B cell (primary cell): Measurements from ENCODE around the gene GRHL3. TPM values are rescaled to one million over a fixed set of nuclear protein-coding genes. Genes with fewer than 3 reads are reported as not detected.

ENCODE experiments used
- ATAC-seq: fragments of 200-7000 bp; cut with Tn5 transposase; one replicate; pipeline ENCODE4 v1.10.0; 2021; ENCODE audit warnings: low read depth, mild to moderate bottlenecking, moderate number of reproducible peaks, moderate library complexity
- CTCF ChIA-PET: fragments of 350-600 bp; sonication (Branson Sonifier 250); formaldehyde crosslinking; loops from one replicate; lab custom pipeline; 2021; ENCODE audit warnings: antibody characterized with exemption, inconsistent platforms; lab: Charles Lee
- POLR2A ChIA-PET: fragments of 350-600 bp; sonication (Branson Sonifier 250); formaldehyde crosslinking; loops from one replicate; lab custom pipeline; 2021; ENCODE audit warnings: antibody characterized with exemption; lab: Charles Lee
- DNase-seq: peaks from one replicate; pipeline ENCODE4 v3.0.0; 2013
- H2AFZ ChIP-seq: 2 replicates; pipeline ENCODE4 v1.6.1; 2012; ENCODE audit warnings: mild to moderate bottlenecking, low read depth, low read length; ENCODE audit not compliant: insufficient read depth, poor library complexity, severe bottlenecking
- H3K27ac ChIP-seq, 2 donors: 1 replicate in 1 of 2; 2 replicates in 1 of 2; pipeline ENCODE4 v1.5.1; 2012 to 2013; ENCODE audit warnings: low read length in 2 of 2, mild to moderate bottlenecking in 2 of 2, moderate library complexity in 1 of 2
- H3K27me3 ChIP-seq, 4 experiments: fragments of 200-600 bp in 1 of 4; sonication (generic) in 1 of 4; replicated peaks in 1 of 4; 1 replicate in 2 of 4; 2 replicates in 2 of 4; pipeline versions ENCODE4 v1.6.1 to v1.7.0; 2013 to 2016; ENCODE audit warnings: low read length in 3 of 4, mild to moderate bottlenecking in 2 of 4, mixed read lengths in 1 of 4, moderate library complexity in 1 of 4; ENCODE audit not compliant: insufficient read depth in 4 of 4, control insufficient read depth in 3 of 4; ENCODE audit errors: control extremely low read depth in 1 of 4
- H3K36me3 ChIP-seq, 2 experiments: replicated peaks in 1 of 2; 1 replicate in 1 of 2; 2 replicates in 1 of 2; pipeline versions ENCODE4 v1.6.1 to v1.7.1; 2013; ENCODE audit warnings: low read length in 1 of 2; ENCODE audit not compliant: insufficient read depth in 2 of 2, control insufficient read depth in 1 of 2; ENCODE audit errors: control extremely low read depth in 1 of 2, extremely low read depth in 1 of 2
- H3K4me1 ChIP-seq, 2 donors: fragments of 200-600 bp in 1 of 2; sonication (generic) in 1 of 2; 1 replicate in 1 of 2; 2 replicates in 1 of 2; pipeline versions ENCODE4 v1.5.1 to v1.6.1; 2013 to 2017; ENCODE audit warnings: low read length in 2 of 2; ENCODE audit not compliant: control insufficient read depth in 2 of 2, insufficient read depth in 2 of 2
- H3K4me2 ChIP-seq: replicated peaks from 2 replicates; pipeline ENCODE3; 2012; ENCODE audit warnings: mild to moderate bottlenecking, low read depth, low read length; ENCODE audit not compliant: poor library complexity, severe bottlenecking
- H3K4me3 ChIP-seq, 5 experiments: fragments of 200-600 bp in 1 of 5; sonication (generic) in 1 of 5; 1 replicate in 3 of 5; 2 replicates in 2 of 5; pipeline versions ENCODE4 v1.5.1 to v1.7.0; 2011 to 2016; ENCODE audit warnings: low read length in 4 of 5, mild to moderate bottlenecking in 4 of 5, low read depth in 2 of 5, control low read depth in 1 of 5, moderate library complexity in 1 of 5; ENCODE audit not compliant: insufficient read depth in 1 of 5; ENCODE audit errors: control extremely low read depth in 1 of 5, extremely low read depth in 1 of 5
- H3K79me2 ChIP-seq: fragments of 200-600 bp; sonication (generic); one replicate; pipeline ENCODE4 v1.6.0; 2016; ENCODE audit warnings: low read length; ENCODE audit not compliant: control insufficient read depth, insufficient read depth
- H3K9ac ChIP-seq: fragments of 200-600 bp; sonication (generic); 2 replicates; pipeline ENCODE4 v1.6.1; 2017; ENCODE audit warnings: mild to moderate bottlenecking, low read length, moderate library complexity
- H3K9me3 ChIP-seq, 3 donors: one replicate each; pipeline versions ENCODE4 v1.6.1 to v1.7.1; 2013; ENCODE audit warnings: low read length in 2 of 3; ENCODE audit not compliant: control insufficient read depth in 2 of 3, insufficient read depth in 1 of 3; ENCODE audit errors: control extremely low read depth in 1 of 3
- H4K20me1 ChIP-seq: 2 replicates; pipeline ENCODE4 v1.6.0; 2012; ENCODE audit warnings: mild to moderate bottlenecking, low read length; ENCODE audit not compliant: insufficient read depth, control insufficient read depth, poor library complexity, severe bottlenecking
- H3K27ac Mint-ChIP-seq: one replicate; pipeline ENCODE4 v1.8.0; 2021; ENCODE audit warnings: mixed read lengths
- H3K27me3 Mint-ChIP-seq: one replicate; pipeline ENCODE4 v1.8.0; 2021; ENCODE audit warnings: mixed read lengths
- H3K4me1 Mint-ChIP-seq: one replicate; pipeline ENCODE4 v1.8.0; 2021; ENCODE audit warnings: mixed read lengths
- H3K4me3 Mint-ChIP-seq: one replicate; pipeline ENCODE4 v1.8.0; 2021; ENCODE audit warnings: mixed read lengths
- H3K9me3 Mint-ChIP-seq: one replicate; pipeline ENCODE4 v1.8.0; 2022; ENCODE audit warnings: mixed read lengths; ENCODE audit not compliant: insufficient read depth
- EZH2 ChIP-seq: IDR thresholded peaks from 2 replicates; pipeline ENCODE4 v1.6.1; 2012; ENCODE audit warnings: borderline replicate concordance, low read depth, mild to moderate bottlenecking, moderate library complexity, low read length; ENCODE audit not compliant: insufficient read depth, poor library complexity, severe bottlenecking
- WGBS: methylation state at CpG from one replicate; pipeline ENCODE4 v1.1.5; 2013; ENCODE audit warnings: missing lambda C conversion rate; ENCODE audit not compliant: insufficient coverage; 5-methylcytosine and 5-hydroxymethylcytosine counted together
- intact Hi-C: fragments of 100-400 bp; cut with micrococcal nuclease; formaldehyde crosslinking; loops from one replicate; pipeline ENCODE4 v1.10.0; 2022
- polyA plus RNA-seq: library from polyadenylated mRNA; depleted of rRNA; stranded (reverse); fragments of >200 nt; gene quantifications from 2 replicates; pipeline ENCODE4 v1.2.3, GENCODE V29; 2012
- total RNA-seq, 2 donors: library from RNA; stranded (reverse); fragments of 120-200 nt in 1 of 2; gene quantifications; 1 replicate in 1 of 2; 2 replicates in 1 of 2; pipeline versions ENCODE4 v1.2.3 to v1.2.4, GENCODE V29; 2013 to 2022
- TF ChIP-seq, protein P1 (sequence below): fragments of 200-600 bp; IDR thresholded peaks from one replicate; pipeline ENCODE4 v1.8.0; 2022; ENCODE audit warnings: antibody characterized with exemption, mild to moderate bottlenecking

Gene GRHL3
- total and polyA plus RNA-seq, 2 donors (not counting 1 experiment from before 2014, with no cell fraction given): not detected

DNA sequence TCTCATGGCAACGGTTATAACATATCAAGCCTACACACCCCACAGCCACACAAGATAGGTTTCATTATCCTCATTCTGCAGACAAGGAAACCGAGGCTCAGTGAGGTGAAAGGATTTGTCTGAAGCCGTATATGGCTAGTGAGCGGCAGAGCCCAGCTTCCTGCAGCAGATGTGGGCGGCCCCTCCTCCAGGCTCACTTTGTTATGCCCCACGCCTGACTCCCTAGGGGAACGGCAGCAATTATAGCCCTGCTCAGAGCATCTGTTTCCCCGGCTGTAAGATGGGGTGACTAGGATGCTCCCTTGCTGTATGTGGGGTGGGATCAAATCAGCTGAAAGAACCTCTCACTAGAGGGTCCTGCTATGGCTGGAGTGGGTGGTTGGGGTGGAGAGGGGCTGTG lies 22.1 kb downstream of the GRHL3 start:
- Histone ChIP-seq H3K9me3 (peaks cover 0 to 10% (median 0%) of the 10 kb centered on the region in 3 donors), H3K36me3 (no peaks in the 10 kb centered on the region), H3K27me3 (peaks cover 0 to 16% (median 0%) of the 10 kb centered on the region in 4 experiments), H3K9ac (no peak overlapping the region), H3K4me1 (no peaks in the 10 kb centered on the region), H3K4me3 (no peak overlapping the region), H3K79me2 (no peaks in the 10 kb centered on the region), H4K20me1 (no peaks in the 10 kb centered on the region), H2AFZ (no peak overlapping the region), H3K4me2 (no peak overlapping the region), H3K27ac (no peak overlapping the region)
- DNase-seq: no peak
- ATAC-seq: no peak
- H3K9me3 Mint-ChIP-seq: no peaks in the 10 kb centered on the region
- TF ChIP-seq, protein P1, sequence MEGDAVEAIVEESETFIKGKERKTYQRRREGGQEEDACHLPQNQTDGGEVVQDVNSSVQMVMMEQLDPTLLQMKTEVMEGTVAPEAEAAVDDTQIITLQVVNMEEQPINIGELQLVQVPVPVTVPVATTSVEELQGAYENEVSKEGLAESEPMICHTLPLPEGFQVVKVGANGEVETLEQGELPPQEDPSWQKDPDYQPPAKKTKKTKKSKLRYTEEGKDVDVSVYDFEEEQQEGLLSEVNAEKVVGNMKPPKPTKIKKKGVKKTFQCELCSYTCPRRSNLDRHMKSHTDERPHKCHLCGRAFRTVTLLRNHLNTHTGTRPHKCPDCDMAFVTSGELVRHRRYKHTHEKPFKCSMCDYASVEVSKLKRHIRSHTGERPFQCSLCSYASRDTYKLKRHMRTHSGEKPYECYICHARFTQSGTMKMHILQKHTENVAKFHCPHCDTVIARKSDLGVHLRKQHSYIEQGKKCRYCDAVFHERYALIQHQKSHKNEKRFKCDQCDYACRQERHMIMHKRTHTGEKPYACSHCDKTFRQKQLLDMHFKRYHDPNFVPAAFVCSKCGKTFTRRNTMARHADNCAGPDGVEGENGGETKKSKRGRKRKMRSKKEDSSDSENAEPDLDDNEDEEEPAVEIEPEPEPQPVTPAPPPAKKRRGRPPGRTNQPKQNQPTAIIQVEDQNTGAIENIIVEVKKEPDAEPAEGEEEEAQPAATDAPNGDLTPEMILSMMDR: no peak
- no peak for TF ChIP-seq EZH2
- POLR2A ChIA-PET: no interaction called here
- intact Hi-C loops: no loop called here
- H3K4me1 Mint-ChIP-seq: no peaks in the 10 kb centered on the region
- peaks cover 10% of the 10 kb centered on the region for H3K27me3 Mint-ChIP-seq
- CTCF ChIA-PET: interaction anchor here (1.4 kb wide), 1 partner anchor 50 kb away, joined by 5 read pairs; no protein-coding TSS in a partner anchor
- no peak overlapping the region for H3K27ac Mint-ChIP-seq
- no peak overlapping the region for H3K4me3 Mint-ChIP-seq
- WGBS: 44% methylated on average over 8 of the region's 8 CpGs

DNA sequence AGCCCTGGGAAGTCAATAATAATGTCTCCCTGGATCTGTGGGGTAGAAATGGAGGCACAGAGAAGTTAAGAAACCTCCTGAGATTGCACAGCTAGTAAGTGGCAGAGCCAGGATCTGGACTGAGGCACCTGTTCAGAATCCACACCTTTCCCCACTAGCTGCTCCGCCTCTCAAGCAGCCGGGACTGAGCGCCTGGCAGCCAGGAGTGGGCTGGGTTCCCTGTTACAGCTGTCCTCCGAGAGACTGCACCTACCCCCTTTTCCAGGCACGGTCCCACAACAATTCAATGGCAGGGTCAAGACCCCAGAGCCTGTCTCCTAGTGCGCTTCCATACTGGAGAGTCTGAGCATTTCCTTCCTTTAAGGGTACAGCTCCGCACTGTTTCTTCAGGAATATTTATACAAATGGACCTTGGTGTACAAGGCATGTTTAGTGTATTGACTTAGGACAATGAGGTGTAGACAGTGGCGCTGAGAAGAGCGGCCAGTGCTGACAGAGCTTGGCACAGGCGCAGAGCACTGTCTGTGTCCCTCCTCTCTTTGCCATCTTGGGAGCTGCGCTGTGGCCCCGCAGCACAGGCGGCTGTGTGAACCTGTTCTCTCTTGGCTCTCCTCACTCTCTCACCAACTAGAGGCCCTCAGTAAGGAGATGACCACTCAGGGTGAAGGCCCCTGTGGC lies 24.4 kb downstream of the GRHL3 start:
- Histone ChIP-seq H4K20me1 (no peaks in the 10 kb centered on the region), H3K79me2 (no peaks in the 10 kb centered on the region), H3K4me2 (no peak overlapping the region), H3K27ac (no peak overlapping the region), H2AFZ (no peak overlapping the region), H3K4me1 (no peaks in the 10 kb centered on the region), H3K9me3 (peaks cover 0 to 10% (median 0%) of the 10 kb centered on the region in 3 donors), H3K36me3 (no peaks in the 10 kb centered on the region), H3K4me3 (no peak overlapping the region), H3K9ac (no peak overlapping the region), H3K27me3 (peaks cover 0 to 15% (median 0%) of the 10 kb centered on the region in 4 experiments)
- 98% methylated on average over 9 of the region's 13 CpGs for WGBS
- ATAC-seq (no peak), DNase-seq (no peak)
- Mint-ChIP-seq H3K4me3 (no peak overlapping the region), H3K27me3 (peaks cover 9% of the 10 kb centered on the region), H3K9me3 (no peaks in the 10 kb centered on the region), H3K4me1 (no peaks in the 10 kb centered on the region), H3K27ac (no peak overlapping the region)
- ChIA-PET POLR2A (no interaction called here), CTCF (interaction anchor here (0.8 kb wide), 1 partner anchor 48 kb away, joined by 3 read pairs; no protein-coding TSS in a partner anchor)
- intact Hi-C loops: no loop called here
- TF ChIP-seq EZH2: no peak
- TF ChIP-seq, protein P1: no peak
